Measurements from ENCODE around the gene COLEC12.

The COLEC12 gene

DNA sequence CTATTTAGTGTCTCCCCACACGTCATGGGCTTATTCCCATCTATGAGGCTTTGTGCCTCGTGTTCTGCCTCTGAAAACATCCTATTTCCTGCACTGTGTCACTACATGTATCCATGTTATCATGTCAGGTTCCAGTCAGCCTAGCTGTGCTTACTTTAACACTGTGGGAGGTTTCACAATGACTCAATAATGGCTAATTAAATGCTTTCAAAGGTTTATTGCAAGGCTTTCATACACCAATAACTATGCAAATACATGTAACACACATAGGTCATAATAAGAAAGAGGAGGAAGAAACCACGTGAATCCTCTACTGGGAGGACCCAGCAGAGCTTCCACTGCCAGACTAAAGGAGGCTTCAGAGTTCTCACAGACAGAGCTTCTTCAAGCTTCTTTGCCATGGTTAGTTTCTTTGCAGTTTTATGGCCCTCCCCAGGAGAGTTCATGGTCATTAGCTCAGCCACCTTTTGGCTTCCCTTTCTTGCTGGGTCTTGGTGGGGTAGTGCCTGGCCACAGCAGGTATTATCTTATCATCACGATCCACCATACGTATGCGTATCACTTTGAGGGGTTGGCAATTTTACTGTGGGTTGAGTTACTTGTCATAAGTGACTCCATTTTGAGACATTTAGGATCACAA lies 5.1 kb upstream of the COLEC12 start:
- peak in 2 of 3 experiments; percentile 12 to 53 for DNase-seq

DNA sequence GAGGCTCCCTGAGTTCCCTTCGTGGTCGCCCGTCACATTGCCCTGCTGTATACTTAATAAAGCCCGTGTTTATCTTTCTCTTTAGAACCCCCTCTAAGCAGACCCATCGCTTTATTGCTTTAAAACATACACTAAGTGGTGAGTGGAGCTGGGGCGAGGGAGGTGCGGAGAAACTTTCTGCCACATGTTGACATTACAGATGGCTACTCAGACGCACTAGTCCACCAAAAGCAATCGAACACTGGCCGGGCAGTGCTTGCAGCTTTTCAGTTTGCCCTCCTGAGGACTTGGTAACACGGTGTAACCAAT lies 859 bp upstream of the COLEC12 start:
- DNase-seq = no peak

DNA sequence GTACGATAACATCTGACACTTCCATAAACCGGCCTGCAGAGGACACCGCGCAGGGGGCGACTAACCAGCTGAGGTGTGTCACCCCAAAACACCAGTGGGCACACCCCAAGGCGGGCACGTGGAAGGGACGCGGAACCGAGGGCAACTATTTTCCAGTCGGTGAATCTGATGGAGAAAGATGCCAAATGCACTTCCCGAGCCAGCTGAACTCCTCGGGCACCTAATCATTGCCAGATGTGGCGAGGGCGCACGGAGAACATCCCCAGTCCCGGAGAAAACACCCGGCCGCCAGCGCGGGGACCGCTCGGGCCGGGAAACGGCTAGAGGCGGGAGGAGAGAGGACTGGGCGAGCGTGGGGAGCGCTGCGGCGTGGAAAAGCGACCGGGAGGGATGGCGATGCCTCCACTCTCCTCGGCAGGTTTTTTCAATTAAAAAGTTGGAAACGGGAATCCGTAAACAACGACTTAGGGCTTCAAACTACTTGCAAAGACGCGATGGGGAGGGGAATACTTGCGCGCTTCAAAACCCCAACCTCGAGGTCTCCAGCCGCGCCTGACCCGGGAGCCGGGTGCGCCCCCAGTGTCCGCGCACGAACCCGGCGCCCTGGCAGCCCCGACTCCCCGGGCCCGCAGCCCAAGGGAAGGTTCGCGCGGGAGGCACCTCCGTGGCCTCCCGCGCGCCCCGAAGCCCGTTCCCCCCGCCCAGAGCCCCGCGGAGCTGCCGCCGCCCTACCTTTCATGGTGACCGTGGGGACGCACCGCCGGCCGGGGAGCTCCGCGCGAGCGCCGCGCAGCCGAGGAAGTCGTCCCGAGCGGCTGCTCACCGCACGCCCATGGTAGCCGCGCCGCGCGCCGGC lies 497 bp downstream of the COLEC12 start:
- peak in 2 of 3 experiments; percentile 33 to 41 for DNase-seq

DNA sequence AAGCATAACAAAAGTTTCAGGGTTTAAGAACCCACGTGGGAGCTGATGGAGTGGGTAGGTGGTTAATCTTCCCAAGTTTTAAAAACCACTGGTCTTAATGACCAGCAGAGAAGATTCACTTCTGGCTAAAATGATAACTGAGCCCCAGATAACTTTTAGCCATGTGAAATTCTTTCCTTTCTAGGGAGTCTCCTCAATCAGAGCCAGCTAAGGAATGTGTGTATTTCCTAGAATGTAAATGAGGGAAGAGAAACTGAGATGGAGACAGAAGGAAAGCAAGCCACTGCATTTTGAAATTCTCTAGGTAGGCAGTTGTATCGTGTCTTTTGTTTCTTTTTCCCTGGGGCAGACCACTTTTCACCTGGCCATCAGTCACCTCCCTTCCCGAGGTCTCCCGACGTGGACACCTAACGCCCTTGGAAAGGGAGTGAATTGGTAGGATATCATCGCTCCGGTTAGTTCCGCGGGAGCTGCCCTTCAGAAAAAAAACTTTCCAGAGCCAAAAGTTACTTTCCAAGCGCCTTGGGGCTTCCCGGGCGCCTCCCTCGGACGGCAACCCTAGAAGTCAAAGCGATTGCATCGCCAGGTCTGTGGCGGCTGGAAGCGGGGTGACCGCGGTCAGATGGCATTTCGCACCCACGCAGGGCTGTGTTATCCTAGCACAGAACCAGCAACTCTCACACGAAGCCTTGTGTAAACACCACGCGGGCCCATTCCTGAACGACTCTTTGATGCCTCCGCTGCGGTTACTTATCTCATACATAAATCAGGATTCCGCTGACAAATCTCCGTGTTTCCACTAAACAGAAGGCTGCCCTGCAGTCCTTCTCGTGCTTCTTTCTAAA lies 1.3 kb downstream of the COLEC12 start:
- peak in 1 of 3 experiments; percentile 27 for DNase-seq

DNA sequence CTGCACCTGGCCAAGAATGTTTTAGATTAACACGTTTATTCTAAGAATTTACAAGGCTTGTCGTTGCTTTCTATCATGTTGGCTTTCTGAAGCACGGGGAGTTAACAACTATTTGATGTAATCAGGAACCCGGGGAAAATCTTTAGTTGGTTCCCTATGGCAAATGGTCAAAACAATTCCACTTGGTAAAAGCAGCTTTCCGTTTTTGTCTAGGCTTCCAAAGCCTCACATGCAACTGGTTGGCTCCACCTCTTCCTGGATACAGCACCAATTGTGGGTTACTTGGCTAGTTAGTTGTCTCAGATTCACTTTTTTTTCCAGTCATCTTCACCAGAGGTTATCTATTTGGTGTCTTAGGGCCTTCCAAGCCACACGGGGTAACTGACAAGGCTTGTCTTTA lies 2.8 kb downstream of the COLEC12 start:
- DNase-seq = no peak

DNA sequence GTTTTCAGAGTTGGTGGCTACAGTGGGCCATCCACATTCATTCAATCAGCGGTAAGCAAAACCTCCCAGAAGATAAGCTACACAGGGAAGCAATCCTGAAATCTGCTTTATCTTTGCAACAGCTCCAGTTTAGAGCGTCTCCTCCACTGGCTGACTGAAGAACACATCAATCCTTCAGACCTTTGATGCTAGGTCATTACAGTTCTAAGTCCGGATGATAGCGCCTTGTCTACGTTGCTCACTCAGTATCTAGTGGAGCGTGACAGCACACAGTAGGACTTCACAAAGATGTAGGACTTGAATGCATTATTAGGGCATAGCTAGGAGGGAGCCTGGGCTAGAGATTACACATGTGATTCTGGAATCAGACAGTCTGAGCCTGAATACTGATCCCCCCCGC lies 5.0 kb downstream of the COLEC12 start:
- no peak for DNase-seq

DNA sequence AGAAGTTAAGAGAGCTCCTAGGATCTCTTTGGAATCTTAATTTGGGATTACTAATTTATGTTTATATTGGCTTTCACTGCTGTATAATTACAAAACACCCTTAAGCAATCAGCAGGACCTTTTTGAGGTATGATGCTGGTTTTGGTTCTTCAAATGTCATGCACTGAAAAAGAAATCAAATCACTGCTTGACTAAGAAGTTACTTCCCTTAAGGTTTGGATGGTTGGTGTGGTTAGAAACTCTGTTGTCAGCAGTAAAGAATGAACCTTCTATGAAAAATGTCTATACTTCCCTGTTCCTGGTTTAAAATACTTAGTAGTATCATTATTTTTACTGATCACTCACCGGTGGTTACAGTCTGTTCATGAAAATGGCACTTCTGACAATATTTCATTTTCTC lies 5.5 kb downstream of the COLEC12 start:
- DNase-seq = no peak

DNA sequence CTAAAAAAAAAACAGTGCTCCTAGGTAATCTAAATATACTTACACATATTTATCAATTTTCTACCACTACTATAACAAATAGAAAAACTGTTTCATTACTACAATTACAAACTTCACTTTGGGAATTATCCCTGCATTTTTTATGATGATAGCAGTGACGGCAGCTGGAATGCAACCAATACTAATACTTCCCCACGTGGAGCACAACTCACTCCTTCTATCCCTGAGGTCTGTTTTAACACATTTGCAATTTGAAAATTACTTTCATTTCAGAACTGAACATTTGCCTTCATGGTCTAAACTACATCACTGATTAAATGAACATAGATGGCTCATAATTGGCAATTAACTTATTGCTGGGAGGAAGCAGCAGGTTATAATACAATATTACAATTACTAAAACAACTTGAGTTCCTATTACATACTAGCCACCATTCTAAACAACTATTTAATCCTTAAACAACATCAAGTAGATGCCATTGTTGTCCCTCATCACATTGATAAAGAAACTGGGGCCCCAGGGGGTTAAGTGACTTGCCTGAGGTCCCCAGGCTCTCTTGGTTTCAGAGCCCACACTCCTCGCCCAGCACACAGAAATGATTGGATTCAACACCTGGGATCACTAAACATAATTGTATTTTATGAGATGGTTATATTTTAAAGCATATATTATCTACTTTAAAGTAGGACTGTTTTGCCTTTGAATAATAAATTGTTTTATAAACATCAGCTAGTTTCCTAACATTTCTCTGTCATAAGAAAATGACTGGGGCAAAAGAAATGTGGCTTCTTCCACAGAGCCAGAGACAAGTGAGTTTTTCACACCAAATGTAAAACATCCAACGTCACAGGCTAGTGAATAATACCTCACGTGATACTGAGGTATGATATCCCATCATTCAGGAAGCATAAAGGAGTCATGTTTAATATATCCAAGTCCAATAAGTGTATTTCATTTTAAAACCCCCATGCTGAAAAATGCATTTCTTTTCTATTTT lies 6.2 kb downstream of the COLEC12 start:
- peak in 1 of 3 experiments; percentile 33 for DNase-seq

DNA sequence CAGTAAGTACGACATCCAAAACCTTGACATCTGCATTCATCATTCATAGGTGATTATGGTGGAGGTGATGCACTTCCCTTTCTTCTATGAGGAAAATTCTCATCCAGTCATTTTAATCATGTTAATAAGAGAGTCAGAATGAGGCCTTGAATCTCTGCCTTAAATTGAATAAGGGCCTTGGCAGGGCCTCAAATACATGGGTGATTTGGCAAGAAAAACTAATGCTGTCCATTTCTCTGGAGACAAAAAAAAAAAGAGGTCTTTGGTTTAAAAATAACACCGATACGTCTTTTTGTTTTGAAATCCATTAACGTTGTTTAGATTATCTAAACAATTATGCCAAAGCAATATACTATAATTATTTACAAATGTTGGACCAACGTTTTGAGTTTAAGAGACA lies 8.1 kb downstream of the COLEC12 start:
- DNase-seq = no peak

DNA sequence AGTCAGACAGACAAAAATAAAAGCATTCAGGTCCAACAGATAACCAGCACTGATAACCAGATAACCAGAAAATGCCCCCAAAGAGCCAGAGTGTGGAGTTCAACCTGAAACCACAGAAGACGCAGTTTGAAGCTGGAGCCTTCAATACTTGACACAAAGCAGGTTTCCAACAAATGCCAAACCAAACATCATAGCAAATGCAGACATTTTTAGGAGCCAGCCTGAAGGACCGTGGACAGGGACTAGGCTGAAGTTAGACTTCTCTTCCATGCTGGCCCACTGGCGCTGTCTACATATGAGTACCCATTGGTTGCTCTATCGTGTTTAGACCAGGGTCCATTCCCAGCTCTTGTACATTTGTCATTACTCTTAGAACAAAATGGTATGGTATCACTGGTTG lies 9.9 kb downstream of the COLEC12 start:
- no peak for DNase-seq

DNA sequence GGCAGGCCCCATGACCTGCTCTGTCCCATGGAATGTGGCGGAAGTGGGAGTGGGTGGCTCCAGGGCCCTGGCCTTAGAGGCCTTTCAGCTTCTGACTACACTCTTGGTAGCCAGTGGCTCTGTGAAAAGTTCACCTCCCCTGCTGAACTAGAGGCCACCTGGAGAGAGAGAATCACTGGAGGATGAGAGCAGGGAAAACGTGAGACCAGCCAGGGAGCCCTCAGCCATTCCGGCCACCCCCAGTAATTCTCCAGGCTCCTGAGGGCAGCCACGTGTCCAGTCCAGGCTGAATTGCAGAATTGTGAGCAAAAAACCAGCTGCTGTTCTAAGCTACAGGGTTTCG lies 10.5 kb downstream of the COLEC12 start:
- no peak for DNase-seq

DNA sequence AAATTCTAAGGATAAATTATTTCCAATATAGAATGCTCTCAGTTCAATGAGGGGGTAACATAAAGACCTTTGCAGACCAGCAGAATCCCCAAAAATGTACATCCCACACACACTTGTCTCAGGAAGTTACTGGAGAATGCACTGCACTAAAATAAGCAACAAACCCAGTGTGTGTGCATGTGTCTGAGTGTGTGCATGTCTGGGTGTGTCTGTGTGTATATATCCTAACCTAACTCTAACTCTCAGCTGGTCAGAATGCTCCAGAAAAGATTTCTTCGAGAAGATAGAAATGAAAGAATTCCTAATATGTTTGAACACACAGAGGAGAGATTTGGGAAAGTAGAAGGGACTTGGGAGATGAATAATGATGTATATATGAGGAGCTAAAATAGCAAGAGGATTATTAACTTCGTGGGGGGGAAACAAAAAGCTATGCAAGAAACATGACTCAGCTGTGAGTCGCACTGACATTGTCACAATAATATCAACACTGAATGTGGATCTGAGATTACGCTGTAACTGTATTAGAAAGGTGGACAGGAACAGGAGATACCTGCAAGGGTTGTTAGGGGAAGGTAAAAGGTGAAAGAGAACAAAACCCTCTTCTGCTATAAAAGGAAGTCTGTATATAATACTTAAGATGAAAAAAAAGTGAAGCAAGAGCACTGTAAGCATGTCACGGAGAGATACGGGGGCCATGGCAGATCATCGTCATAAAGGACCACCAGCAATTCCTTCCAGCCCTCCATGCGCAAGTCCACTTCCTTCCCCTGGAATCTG lies 11.1 kb downstream of the COLEC12 start:
- DNase-seq = no peak

DNA sequence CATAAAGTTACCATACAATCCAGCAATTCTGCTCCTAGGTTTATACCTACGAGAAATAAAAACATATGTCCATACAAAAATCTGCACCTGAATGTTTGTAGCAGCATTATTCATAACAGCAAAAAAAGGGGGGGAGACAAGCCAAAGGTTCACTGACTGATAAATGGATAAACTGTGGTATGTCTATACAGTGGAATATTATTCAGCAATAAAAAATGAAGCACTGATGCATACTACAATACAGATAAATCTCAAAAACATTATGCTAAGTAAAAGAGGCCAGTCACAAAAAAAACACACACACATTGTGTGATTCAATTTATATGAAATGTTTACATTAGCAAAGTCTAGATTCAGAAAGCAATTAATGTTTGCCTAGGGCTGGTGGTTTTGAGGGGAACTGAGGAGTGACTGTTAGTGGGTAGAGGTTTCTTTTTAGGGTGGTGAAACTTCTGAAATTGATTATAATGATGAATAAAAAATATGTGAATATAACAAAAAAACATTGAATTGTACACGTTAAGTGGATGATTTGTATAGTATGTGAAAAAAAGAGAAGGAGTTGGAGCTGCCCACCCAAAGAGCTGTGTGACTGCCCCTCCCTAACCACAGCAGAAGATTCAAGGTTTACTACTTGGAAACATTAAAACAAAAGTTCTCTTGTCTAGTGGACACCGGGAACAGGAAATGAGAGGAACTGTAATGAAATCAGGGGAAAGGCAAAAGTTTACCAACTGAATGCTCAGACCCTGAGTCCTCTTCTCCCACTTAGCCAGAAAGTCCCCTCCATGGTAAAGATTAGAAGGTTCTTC lies 13.4 kb downstream of the COLEC12 start:
- DNase-seq = no peak

DNA sequence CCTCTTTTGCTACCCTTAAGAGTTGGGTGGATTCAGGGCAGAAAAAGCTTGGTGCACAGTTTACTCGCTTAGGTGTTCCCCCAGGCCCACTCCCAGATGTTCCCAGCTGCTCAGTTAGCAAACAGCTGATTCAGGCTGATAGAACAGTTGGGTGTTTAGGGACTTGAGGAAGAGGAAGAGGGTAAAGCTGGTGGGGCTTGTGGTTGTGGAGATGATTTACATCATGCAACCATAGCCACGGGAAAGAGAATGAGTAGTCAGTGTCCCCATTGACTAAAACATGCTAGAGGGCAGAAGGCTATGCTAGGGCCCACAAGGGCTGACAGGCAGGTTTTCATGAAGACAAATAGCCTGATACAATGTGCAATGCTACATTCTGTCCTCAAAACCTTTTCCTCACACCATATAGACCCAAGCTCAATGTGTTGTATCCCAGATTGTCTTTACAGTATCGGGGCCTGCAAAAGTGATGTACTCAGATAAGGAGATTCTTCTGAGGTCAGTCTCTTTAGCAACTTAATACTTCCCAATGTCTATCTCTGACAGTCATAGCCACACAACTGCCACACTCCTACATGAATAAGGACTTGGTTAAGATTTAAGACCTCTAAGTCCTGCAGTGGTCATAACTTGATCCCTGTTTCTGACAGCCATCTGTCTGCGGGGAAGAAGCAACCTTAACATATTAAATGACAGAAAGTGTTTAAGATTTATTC lies 15.6 kb downstream of the COLEC12 start:
- no peak for DNase-seq

DNA sequence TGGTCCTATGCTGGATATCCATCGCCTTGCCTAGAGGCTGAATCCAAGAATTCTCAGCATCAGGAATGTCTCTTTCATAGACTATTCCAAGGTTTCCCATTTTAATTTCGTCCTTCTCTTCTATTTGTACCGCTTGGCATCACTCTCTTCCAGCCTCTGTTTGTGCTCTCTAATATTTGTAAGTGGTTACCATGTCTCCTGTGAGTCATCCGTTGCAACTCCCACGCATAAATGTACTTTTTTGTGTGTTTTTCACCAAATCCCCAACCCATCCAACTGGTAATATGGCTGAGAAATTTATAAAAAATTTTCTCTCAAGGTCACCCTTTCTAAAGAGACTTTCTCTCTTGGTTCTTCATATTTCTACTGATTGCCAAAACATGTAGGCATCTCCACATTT lies 21.8 kb downstream of the COLEC12 start:
- no peak for DNase-seq

DNA sequence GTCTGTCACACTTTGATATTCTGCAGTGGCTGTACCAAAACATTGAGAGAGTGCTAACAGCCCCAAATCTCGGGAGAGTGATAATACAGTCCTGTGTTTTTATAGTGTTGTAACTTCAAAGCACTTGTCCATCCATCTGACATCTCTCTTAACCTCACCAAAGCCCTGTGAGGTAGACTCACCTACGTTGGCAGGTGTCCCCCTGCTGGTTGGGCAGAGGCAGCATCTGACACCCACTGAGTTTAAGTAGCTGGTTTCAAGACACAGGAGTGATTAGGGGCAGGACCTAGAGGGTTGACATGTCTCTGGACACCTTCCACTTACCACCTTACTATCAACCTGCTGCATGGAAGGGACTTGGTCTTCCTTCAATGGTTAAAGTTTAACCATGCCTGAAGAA lies 22.9 kb downstream of the COLEC12 start:
- no peak for DNase-seq

DNA sequence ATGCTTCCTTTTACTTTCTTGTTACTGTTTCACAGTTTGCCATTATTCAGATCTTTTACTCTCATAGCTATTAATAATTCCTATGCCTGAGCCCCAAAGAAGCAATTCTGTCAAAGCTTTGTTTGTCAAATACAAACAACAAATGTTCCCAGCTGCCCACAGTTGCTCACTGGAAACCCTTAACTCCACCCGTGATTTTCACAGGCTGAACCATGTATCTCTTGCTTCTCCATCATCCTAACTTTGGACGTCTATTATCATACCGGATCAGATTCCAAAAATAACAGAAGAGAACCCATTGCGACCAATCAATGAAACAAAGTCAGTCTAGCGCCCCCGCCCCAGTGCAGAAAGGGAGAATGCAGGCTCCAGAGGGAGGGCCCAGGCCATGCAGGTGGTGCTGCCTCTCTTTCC lies 24.2 kb downstream of the COLEC12 start:
- DNase-seq = no peak

DNA sequence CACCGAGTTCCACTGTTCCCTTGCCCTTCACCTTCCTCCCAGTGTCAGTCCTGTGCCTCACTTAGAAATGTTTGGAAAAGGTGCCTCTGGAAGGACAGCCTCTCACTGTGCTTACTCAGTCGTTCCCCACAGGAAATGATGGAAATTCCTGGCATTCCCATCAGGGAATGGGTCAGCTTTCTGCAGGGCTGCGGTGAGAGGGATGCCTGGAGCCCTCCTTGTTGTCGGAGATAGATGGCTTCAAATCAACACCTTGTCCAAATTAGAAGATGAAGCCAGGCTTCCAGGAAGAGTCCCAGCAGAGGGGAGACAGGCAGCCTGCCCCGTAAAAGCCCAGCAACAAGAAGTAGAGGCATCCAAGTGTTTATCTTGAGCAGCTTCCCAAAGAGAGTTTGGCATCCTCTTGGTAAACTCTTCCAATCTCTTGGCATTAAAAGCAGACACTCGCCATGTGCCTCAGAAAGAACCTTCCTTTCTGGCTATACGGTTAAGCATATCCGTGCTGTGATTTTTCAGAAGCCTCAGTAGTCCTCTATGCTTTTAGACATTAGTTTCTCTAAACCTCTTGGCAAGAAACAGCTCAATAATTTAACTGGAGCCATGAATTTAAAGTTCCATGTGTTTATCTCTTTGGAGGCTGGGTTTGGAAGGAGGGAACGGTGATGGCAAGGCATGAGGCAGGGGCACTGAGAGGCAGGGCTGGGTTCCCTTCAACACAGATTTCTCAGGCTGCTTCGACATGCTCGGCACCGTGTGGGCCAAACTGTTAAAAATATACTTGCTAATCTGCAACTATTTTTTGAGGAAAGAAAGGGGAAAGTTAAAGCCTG lies 25.1 kb downstream of the COLEC12 start:
- DNase-seq = no peak

DNA sequence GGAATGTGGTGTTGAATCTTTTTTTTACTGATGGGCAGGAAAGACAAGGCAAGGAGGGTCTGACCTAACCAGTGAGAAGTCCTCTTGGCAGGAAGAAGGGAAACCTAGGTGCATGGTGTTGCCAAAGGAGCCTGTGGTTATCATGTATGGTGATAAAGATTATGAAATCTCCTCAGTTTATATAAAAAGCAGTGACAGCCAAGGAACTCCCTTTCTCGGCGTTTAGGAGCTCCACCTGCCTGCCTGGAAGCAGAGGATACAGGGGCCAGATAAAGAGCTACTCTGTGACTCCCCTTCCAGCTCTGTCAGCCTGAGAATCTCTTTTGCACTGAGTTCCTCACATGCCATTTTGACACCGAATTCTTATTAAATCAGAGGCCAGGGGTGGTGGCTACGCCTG lies 26.1 kb downstream of the COLEC12 start:
- no peak for DNase-seq

Measured in NCI-H1417 (cell line).